HepG2 (cell line): ENCODE data around the gene PRKAR1A. TPM values are rescaled to one million over a fixed set of nuclear protein-coding genes. Genes with fewer than 3 reads are reported as not detected.

Source experiments
- BATF2 ChIP-seq: sonication (generic); formaldehyde crosslinking; IDR thresholded peaks from 2 replicates; pipeline ENCODE4 v1.8.0; 2022; ENCODE audit warnings: mild to moderate bottlenecking, missing genetic modification reagents, moderate library complexity
- CCDC6 ChIP-seq: sonication (generic); formaldehyde crosslinking; IDR thresholded peaks from 2 replicates; pipeline ENCODE4 v1.8.1; 2022; ENCODE audit warnings: mild to moderate bottlenecking, missing genetic modification reagents, moderate library complexity
- HMGXB4 ChIP-seq, 2 experiments: sonication (generic) in 1 of 2; formaldehyde crosslinking in 1 of 2; IDR thresholded peaks; 2 replicates each; pipeline versions ENCODE4 v1.4.0 to v1.6.1; 2018 to 2020; ENCODE audit warnings: missing genetic modification reagents in 2 of 2, borderline replicate concordance in 1 of 2, low read depth in 1 of 2, mild to moderate bottlenecking in 1 of 2, missing biosample characterization in 1 of 2
- MED13 ChIP-seq: sonication (generic); formaldehyde crosslinking; IDR thresholded peaks from 2 replicates; pipeline ENCODE4 v1.5.0; 2020; ENCODE audit warnings: missing genetic modification reagents
- MLXIP ChIP-seq: sonication (generic); formaldehyde crosslinking; IDR thresholded peaks from 2 replicates; pipeline ENCODE4 v1.9.0; 2021; ENCODE audit warnings: missing genetic modification reagents, borderline replicate concordance
- SMAD9 ChIP-seq: sonication (generic); formaldehyde crosslinking; IDR thresholded peaks from 2 replicates; pipeline ENCODE4 v1.5.1; 2020; ENCODE audit warnings: mild to moderate bottlenecking, missing genetic modification reagents
- SP1 ChIP-seq, 2 experiments: fragments of 450-650 bp in 1 of 2; sonication (generic) in 1 of 2; formaldehyde crosslinking in 1 of 2; IDR thresholded peaks; 2 replicates each; pipeline versions ENCODE4 v1.4.0 to v1.6.1; 2016 to 2020; ENCODE audit warnings: missing genetic modification reagents in 1 of 2
- ZFP36L2 ChIP-seq: sonication (generic); formaldehyde crosslinking; IDR thresholded peaks from 2 replicates; pipeline ENCODE4 v1.4.0; 2020; ENCODE audit warnings: missing genetic modification reagents
- ZNF17 ChIP-seq: sonication (generic); formaldehyde crosslinking; IDR thresholded peaks from 2 replicates; pipeline ENCODE4 v1.5.0; 2020; ENCODE audit warnings: mild to moderate bottlenecking, missing genetic modification reagents
- ZNF256 ChIP-seq: sonication (generic); formaldehyde crosslinking; conservative IDR thresholded peaks from 2 replicates; pipeline ENCODE4 v1.4.0; 2020; ENCODE audit warnings: missing genetic modification reagents
- ZNF609 ChIP-seq: sonication (generic); formaldehyde crosslinking; IDR thresholded peaks from 2 replicates; pipeline ENCODE4 v1.4.0; 2020; ENCODE audit warnings: mild to moderate bottlenecking, missing genetic modification reagents, borderline replicate concordance
- ZNF615 ChIP-seq: sonication (generic); formaldehyde crosslinking; IDR thresholded peaks from 2 replicates; pipeline ENCODE4 v1.5.0; 2020; ENCODE audit warnings: mild to moderate bottlenecking, missing genetic modification reagents, borderline replicate concordance
- ZNF616 ChIP-seq: sonication (generic); formaldehyde crosslinking; IDR thresholded peaks from 2 replicates; pipeline ENCODE4 v1.5.0; 2020; ENCODE audit warnings: low read depth, mild to moderate bottlenecking, missing genetic modification reagents
- polyA plus RNA-seq, 8 experiments: library from polyadenylated mRNA; depleted of rRNA in 3 of 8; stranded (reverse) in 7 of 8; unstranded in 1 of 8; fragments of >200 nt; fragmentation: Illumina TruSeq in 4 of 8; extraction: Trizol in 4 of 8; gene quantifications; 2 replicates each; pipeline versions ENCODE4 v1.2.1 to v1.2.3, GENCODE V29; 2011 to 2016; ENCODE audit warnings: low read depth in 4 of 8, missing spikeins in 1 of 8, mixed read lengths in 1 of 8; ENCODE audit not compliant: insufficient read depth in 1 of 8
- total RNA-seq, 5 experiments: library from RNA; depleted of rRNA; stranded (reverse); fragments of >200 nt; fragmentation: Illumina TruSeq; extraction: Trizol; gene quantifications; 2 replicates each; pipeline ENCODE4 v1.2.3, GENCODE V29; 2016; ENCODE audit warnings: low read depth in 1 of 5
- TF ChIP-seq, protein P1 (sequence below): conservative IDR thresholded peaks from 2 replicates; pipeline ENCODE4 v1.6.1; 2018; ENCODE audit warnings: missing genetic modification reagents
- TF ChIP-seq, protein P2 (sequence below): fragments of 450-650 bp; IDR thresholded peaks from 2 replicates; pipeline ENCODE4 v1.6.1; 2017

The PRKAR1A gene
- total and polyA plus RNA-seq, 2 of the 13 experiments (the other 11 are each of a cell fraction or from before 2014, with no cell fraction given), result 265 to 266 TPM

GRCh38 chr17:68512960-68513474 lies 787 bp downstream of the PRKAR1A start (continued):
- TF ChIP-seq HMGXB4 (CRISPR knock-in tag; IDR thresholded peaks at IDR 0.05; ENCODE audit: borderline replicate concordance in 1 of 2, low read depth in 1 of 2) (no peak), MLXIP (CRISPR knock-in tag) (no peak), ZNF615 (CRISPR knock-in tag) (peak; percentile 84; the same call in 1 of the 2 replicates), ZFP36L2 (CRISPR knock-in tag) (no peak), ZNF17 (CRISPR knock-in tag) (0 out of 2 replicates have a peak, but pooled peaks have one; percentile 43), BATF2 (CRISPR knock-in tag) (0 out of 2 replicates have a peak, but pooled peaks have one; percentile 34), ZNF616 (CRISPR knock-in tag) (0 out of 2 replicates have a peak, but pooled peaks have one; percentile 60), CCDC6 (CRISPR knock-in tag) (no peak; the same call in 1 of the 2 replicates), SMAD9 (CRISPR knock-in tag) (no peak), ZNF256 (no peak), ZNF609 (0 out of 2 replicates have a peak, but pooled peaks have one; percentile 16), SP1 (IDR thresholded peaks at IDR 0.05) (no peak), SP1 (CRISPR knock-in tag; IDR thresholded peaks at IDR 0.05) (0 out of 2 replicates have a peak, but pooled peaks have one; percentile 37), MED13 (CRISPR knock-in tag) (no peak)
- TF ChIP-seq, protein P1, sequence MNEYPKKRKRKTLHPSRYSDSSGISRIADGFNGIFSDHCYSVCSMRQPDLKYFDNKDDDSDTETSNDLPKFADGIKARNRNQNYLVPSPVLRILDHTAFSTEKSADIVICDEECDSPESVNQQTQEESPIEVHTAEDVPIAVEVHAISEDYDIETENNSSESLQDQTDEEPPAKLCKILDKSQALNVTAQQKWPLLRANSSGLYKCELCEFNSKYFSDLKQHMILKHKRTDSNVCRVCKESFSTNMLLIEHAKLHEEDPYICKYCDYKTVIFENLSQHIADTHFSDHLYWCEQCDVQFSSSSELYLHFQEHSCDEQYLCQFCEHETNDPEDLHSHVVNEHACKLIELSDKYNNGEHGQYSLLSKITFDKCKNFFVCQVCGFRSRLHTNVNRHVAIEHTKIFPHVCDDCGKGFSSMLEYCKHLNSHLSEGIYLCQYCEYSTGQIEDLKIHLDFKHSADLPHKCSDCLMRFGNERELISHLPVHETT, result 0 out of 2 replicates have a peak, but pooled peaks have one; percentile 38
- TF ChIP-seq, protein P2, sequence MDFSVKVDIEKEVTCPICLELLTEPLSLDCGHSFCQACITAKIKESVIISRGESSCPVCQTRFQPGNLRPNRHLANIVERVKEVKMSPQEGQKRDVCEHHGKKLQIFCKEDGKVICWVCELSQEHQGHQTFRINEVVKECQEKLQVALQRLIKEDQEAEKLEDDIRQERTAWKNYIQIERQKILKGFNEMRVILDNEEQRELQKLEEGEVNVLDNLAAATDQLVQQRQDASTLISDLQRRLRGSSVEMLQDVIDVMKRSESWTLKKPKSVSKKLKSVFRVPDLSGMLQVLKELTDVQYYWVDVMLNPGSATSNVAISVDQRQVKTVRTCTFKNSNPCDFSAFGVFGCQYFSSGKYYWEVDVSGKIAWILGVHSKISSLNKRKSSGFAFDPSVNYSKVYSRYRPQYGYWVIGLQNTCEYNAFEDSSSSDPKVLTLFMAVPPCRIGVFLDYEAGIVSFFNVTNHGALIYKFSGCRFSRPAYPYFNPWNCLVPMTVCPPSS, result no peak
